ENCODE results near the gene MIPEP.

The MIPEP gene

GRCh38 chr13:23822252-23822824 is 66.9 kb downstream of the MIPEP start:
- Histone ChIP-seq H3K27ac (ENCODE audit: extremely low read depth, low read depth, low read length) (no peak overlapping the region), H3K9me3 (ENCODE audit: control insufficient read depth, insufficient read depth, low read depth, low read length) (no peaks in the 10 kb centered on the region), H3K36me3 (ENCODE audit: control insufficient read depth in 2 of 2, insufficient read depth in 1 of 2, low read length in 2 of 2) (peaks cover 0 to 14% of the 10 kb centered on the region in 2 experiments; a peak in 1 of 3 replicates), H3K4me1 (ENCODE audit: control insufficient read depth, insufficient read depth, low read length) (no peaks in the 10 kb centered on the region), H3K4me3 (ENCODE audit: low read depth, low read length) (no peak overlapping the region)
- TF ChIP-seq ZNF18 (tag by site-specific recombination; IDR thresholded peaks at IDR 0.05) (no peak), ZNF391 (tag by site-specific recombination; IDR thresholded peaks at IDR 0.05; ENCODE audit: borderline replicate concordance, low read depth) (no peak), ZNF600 (tag by site-specific recombination; IDR thresholded peaks at IDR 0.05) (no peak), ZNF394 (tag by site-specific recombination; IDR thresholded peaks at IDR 0.05; ENCODE audit: borderline replicate concordance) (no peak)
- TF ChIP-seq, protein P1, sequence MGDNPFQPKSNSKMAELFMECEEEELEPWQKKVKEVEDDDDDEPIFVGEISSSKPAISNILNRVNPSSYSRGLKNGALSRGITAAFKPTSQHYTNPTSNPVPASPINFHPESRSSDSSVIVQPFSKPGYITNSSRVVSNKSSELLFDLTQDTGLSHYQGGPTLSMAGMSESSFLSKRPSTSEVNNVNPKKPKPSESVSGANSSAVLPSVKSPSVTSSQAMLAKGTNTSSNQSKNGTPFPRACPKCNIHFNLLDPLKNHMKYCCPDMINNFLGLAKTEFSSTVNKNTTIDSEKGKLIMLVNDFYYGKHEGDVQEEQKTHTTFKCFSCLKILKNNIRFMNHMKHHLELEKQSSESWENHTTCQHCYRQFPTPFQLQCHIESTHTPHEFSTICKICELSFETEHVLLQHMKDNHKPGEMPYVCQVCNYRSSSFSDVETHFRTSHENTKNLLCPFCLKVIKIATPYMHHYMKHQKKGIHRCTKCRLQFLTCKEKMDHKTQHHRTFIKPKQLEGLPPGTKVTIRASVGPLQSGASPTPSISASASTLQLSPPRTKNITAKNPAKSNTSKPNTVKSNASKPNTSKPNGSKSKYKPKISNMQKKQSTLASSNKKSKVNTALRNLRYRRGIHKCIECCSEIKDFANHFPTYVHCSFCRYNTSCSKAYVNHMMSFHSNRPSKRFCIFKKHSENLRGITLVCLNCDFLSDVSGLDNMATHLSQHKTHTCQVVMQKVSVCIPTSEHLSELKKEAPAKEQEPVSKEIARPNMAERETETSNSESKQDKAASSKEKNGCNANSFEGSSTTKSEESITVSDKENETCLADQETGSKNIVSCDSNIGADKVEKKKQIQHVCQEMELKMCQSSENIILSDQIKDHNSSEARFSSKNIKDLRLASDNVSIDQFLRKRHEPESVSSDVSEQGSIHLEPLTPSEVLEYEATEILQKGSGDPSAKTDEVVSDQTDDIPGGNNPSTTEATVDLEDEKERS (tag by site-specific recombination; IDR thresholded peaks at IDR 0.05): no peak
- CTCF ChIA-PET: no interaction called here
- POLR2A ChIA-PET: no interaction called here

DNA sequence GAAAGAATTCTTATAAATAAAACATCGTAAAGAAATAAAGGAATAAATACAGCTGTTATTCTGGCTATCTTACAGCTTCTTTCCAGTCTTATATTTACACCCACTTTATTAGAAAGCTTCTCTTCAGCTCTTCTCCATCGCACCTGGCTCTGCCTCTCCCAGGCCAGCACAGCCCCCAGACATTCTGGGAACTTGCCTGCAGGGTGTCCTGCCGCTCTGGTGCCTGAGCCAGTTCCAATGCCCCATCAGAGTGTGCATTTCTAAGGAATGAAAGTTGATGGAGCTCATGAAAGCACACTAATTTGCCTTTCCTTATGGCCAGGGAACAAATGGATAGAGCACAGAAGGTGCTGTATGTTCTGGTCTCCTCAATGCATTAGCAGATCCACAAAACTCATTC is 68.7 kb downstream of the MIPEP start:
- Histone ChIP-seq H3K4me3 (ENCODE audit: low read depth, low read length) (no peak overlapping the region), H3K27ac (ENCODE audit: extremely low read depth, low read depth, low read length) (no peak overlapping the region), H3K9me3 (ENCODE audit: control insufficient read depth, insufficient read depth, low read depth, low read length) (no peaks in the 10 kb centered on the region), H3K36me3 (ENCODE audit: control insufficient read depth in 2 of 2, insufficient read depth in 1 of 2, low read length in 2 of 2) (peaks cover 0 to 14% of the 10 kb centered on the region in 2 experiments; a peak in 1 of 3 replicates), H3K4me1 (ENCODE audit: control insufficient read depth, insufficient read depth, low read length) (no peaks in the 10 kb centered on the region)
- ChIA-PET CTCF (interaction anchor here (0.7 kb wide), 1 partner anchor 353 kb away, joined by 4 read pairs; no protein-coding TSS in a partner anchor), POLR2A (no interaction called here)
- TF ChIP-seq, protein P2, sequence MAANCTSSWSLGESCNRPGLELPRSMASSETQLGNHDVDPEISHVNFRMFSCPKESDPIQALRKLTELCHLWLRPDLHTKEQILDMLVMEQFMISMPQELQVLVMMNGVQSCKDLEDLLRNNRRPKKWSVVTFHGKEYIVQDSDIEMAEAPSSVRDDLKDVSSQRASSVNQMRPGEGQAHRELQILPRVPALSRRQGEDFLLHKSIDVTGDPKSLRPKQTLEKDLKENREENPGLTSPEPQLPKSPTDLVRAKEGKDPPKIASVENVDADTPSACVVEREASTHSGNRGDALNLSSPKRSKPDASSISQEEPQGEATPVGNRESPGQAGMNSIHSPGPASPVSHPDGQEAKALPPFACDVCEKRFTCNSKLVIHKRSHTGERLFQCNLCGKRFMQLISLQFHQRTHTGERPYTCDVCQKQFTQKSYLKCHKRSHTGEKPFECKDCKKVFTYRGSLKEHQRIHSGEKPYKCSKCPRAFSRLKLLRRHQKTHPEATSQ (tag by site-specific recombination; IDR thresholded peaks at IDR 0.05): no peak
- TF ChIP-seq INSM2 (tag by site-specific recombination; IDR thresholded peaks at IDR 0.05): no peak
- TF ChIP-seq ZNF184 (tag by site-specific recombination; IDR thresholded peaks at IDR 0.05): no peak
- TF ChIP-seq AEBP2 (tag by site-specific recombination; IDR thresholded peaks at IDR 0.05; ENCODE audit: borderline replicate concordance): no peak
- TF ChIP-seq, protein P3, sequence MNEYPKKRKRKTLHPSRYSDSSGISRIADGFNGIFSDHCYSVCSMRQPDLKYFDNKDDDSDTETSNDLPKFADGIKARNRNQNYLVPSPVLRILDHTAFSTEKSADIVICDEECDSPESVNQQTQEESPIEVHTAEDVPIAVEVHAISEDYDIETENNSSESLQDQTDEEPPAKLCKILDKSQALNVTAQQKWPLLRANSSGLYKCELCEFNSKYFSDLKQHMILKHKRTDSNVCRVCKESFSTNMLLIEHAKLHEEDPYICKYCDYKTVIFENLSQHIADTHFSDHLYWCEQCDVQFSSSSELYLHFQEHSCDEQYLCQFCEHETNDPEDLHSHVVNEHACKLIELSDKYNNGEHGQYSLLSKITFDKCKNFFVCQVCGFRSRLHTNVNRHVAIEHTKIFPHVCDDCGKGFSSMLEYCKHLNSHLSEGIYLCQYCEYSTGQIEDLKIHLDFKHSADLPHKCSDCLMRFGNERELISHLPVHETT (tag by site-specific recombination; IDR thresholded peaks at IDR 0.05): no peak
- TF ChIP-seq BCL11B (tag by site-specific recombination; IDR thresholded peaks at IDR 0.05; ENCODE audit: low read depth): no peak
- no peak for TF ChIP-seq GLIS1 (tag by site-specific recombination; IDR thresholded peaks at IDR 0.05)
- TF ChIP-seq, protein P4, sequence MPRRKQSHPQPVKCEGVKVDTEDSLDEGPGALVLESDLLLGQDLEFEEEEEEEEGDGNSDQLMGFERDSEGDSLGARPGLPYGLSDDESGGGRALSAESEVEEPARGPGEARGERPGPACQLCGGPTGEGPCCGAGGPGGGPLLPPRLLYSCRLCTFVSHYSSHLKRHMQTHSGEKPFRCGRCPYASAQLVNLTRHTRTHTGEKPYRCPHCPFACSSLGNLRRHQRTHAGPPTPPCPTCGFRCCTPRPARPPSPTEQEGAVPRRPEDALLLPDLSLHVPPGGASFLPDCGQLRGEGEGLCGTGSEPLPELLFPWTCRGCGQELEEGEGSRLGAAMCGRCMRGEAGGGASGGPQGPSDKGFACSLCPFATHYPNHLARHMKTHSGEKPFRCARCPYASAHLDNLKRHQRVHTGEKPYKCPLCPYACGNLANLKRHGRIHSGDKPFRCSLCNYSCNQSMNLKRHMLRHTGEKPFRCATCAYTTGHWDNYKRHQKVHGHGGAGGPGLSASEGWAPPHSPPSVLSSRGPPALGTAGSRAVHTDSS (tag by site-specific recombination; IDR thresholded peaks at IDR 0.05): no peak
- TF ChIP-seq ZNF324 (tag by site-specific recombination; IDR thresholded peaks at IDR 0.05): no peak
- no peak for TF ChIP-seq ZNF146 (tag by site-specific recombination; IDR thresholded peaks at IDR 0.05)
- TF ChIP-seq ZNF704 (tag by site-specific recombination; IDR thresholded peaks at IDR 0.05): no peak
- no peak for TF ChIP-seq ZNF768 (tag by site-specific recombination; IDR thresholded peaks at IDR 0.05)

All from HEK293 (cell line).